ENCODE data around the gene MSH3.

Gene MSH3

GRCh38 chr5:80764786-80765185 is 110.3 kb downstream of the MSH3 start:
- no peak for TF ChIP-seq CTCF (IDR thresholded peaks at IDR 0.05)

GRCh38 chr5:80777347-80778287 is 123.2 kb downstream of the MSH3 start:
- no peak for TF ChIP-seq CTCF (IDR thresholded peaks at IDR 0.05)

DNA sequence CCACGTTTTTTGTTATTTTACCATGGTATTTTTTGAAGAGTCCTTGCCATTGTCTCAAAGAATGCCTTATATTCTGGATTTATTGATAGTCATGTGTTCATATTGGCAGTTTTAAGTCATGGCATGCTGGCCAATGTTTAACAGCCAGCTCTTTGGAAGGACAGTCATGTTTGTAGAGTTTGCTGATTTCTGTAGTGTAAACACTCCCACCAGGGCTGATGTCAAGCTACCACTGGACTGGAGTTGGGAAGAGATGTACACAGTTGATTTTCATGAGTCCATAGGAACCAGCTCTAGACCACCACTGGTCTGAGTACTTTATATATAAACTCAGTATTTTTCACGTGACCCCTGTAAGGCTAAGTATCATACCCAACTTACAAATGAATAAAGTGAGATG is 125.6 kb downstream of the MSH3 start:
- no peak for TF ChIP-seq CTCF (IDR thresholded peaks at IDR 0.05)

DNA sequence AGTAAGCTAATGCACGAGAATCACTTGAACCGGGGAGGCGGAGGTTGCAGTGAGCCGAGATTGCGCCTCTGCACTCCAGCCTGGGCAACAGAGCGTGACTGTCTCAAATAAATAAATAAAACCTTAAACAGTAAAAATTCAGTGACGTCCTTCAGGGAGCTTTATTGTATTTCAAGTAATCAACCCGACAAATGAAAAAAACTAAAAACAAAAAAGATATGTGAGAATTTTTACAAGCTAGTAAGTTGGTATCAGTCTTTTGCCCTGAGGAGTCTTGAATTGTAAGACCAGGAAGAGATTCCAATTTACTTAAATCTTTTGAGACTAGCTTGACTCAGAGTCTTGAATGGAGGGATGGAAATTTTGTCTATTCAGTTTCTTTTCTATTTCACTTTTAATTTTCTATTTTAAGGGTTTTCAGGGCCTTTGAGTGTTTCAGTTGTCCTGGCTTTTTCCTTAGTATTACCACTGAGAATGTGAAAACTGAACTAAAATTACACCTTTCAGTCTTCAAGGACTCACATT is 126.4 kb downstream of the MSH3 start:
- TF ChIP-seq CTCF (IDR thresholded peaks at IDR 0.05): no peak

- TF ChIP-seq CTCF (IDR thresholded peaks at IDR 0.05): no peak
Observed at GRCh38 chr5:80781356-80781755, 126.9 kb downstream of the MSH3 start.

GRCh38 chr5:80782626-80783025 is 128.2 kb downstream of the MSH3 start:
- no peak for TF ChIP-seq CTCF (IDR thresholded peaks at IDR 0.05)

- TF ChIP-seq CTCF (IDR thresholded peaks at IDR 0.05): no peak
Observed at GRCh38 chr5:80784451-80784850, 130.0 kb downstream of the MSH3 start.

Measured in LNCAP (cell line).